Measurements from ENCODE around the gene HTR4. TPM values are rescaled to one million over a fixed set of nuclear protein-coding genes. Genes with fewer than 3 reads are reported as not detected.

HTR4 gene
- total RNA-seq, 4 donors from 2014 or later, result 0.76 TPM; not detected in 3

DNA sequence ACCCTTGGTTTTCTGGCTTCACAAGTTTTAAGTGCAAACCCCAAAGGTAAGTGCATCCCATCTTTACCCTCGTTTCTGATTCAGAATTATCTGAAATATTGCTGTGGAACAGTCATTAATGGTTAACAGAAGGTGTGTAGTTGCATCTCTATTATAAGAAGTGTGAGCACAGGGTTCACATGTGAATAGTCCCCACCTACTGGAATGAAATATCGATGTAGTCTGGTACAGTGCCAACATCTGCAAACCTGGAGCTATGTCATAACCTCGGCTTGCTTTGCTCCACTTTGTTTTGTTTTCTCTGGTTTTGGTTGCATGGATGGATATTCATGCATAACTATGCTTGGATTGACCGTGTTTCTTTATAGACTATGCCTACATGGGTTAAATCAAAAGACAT is 12.6 kb downstream of the HTR4 start:
- DNase-seq, result no peak
- Histone ChIP-seq H3K27ac (no peak overlapping the region), H3K36me3 (no peaks in the 10 kb centered on the region), H3K27me3 (no peaks in the 10 kb centered on the region), H3K9me3 (no peaks in the 10 kb centered on the region), H3K4me1 (no peaks in the 10 kb centered on the region), H3K4me3 (no peak overlapping the region)
- TF ChIP-seq, protein P1, sequence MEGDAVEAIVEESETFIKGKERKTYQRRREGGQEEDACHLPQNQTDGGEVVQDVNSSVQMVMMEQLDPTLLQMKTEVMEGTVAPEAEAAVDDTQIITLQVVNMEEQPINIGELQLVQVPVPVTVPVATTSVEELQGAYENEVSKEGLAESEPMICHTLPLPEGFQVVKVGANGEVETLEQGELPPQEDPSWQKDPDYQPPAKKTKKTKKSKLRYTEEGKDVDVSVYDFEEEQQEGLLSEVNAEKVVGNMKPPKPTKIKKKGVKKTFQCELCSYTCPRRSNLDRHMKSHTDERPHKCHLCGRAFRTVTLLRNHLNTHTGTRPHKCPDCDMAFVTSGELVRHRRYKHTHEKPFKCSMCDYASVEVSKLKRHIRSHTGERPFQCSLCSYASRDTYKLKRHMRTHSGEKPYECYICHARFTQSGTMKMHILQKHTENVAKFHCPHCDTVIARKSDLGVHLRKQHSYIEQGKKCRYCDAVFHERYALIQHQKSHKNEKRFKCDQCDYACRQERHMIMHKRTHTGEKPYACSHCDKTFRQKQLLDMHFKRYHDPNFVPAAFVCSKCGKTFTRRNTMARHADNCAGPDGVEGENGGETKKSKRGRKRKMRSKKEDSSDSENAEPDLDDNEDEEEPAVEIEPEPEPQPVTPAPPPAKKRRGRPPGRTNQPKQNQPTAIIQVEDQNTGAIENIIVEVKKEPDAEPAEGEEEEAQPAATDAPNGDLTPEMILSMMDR (IDR thresholded peaks at IDR 0.05), result no peak
- no peak for TF ChIP-seq POLR2A (IDR thresholded peaks at IDR 0.05)
- 64 to 70% methylated on average over 4 of the region's 4 CpGs for WGBS, 2 donors
- intact Hi-C loops (cut with DNase I), result no loop called here

DNA sequence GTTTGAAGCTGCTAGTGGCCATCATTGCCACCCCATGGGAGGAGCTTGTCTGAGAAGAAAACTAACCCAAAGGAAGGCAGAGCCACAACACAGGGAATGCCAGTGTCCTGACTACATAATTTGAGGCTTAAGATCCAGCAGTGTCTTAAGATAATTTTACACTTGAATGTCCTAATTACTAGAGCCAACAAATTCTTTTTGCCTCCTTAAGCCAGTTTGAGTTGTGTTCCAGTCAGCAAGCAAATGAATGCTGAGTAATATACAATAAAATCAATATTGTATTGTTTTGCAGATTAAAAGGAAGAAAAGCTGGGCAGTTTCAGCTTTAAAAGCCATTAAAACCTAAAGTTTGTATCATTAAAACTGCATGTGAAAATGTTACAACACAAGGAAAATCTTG is 13.9 kb downstream of the HTR4 start:
- H3K27ac ChIP-seq, result no peak overlapping the region
- no peak for DNase-seq
- intact Hi-C loops (cut with DNase I), result no loop called here

DNA sequence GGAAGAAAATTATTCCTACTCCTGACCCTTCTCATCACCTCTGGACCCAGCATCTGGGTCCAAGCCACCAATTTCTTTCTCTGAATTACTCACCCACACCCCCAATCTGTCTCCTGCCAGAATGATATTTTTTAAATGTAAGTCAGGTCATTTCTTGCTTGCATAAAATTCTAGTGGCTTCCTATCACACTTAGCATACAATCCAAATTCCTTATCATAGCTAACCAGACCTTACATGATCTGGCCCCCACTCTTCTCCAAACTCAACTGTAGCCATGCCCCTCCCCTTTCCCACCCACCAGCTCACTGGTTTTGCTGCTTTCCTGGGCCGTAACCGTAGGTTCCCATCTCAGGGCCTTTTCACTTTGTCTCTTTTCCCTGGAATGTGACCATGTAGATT is 15.2 kb downstream of the HTR4 start:
- H3K9me3 ChIP-seq, result no peaks in the 10 kb centered on the region
- H3K4me1 ChIP-seq, result no peaks in the 10 kb centered on the region
- no peaks in the 10 kb centered on the region for H3K36me3 ChIP-seq
- no peak overlapping the region for H3K27ac ChIP-seq
- H3K4me3 ChIP-seq, result no peak overlapping the region
- 74 to 78% methylated on average over 2 of the region's 2 CpGs for WGBS, 2 donors
- DNase-seq, result no peak
- TF ChIP-seq, protein P1 (IDR thresholded peaks at IDR 0.05), result no peak
- no peak for TF ChIP-seq POLR2A (IDR thresholded peaks at IDR 0.05)
- intact Hi-C loops (cut with DNase I), result no loop called here
- H3K27me3 ChIP-seq, result no peaks in the 10 kb centered on the region

More for the DNA sequence above, 13.9 kb downstream of the HTR4 start:
- Histone ChIP-seq H3K27me3 (no peaks in the 10 kb centered on the region), H3K4me3 (no peak overlapping the region), H3K9me3 (no peaks in the 10 kb centered on the region), H3K36me3 (no peaks in the 10 kb centered on the region), H3K4me1 (no peaks in the 10 kb centered on the region)
- TF ChIP-seq, protein P1 (IDR thresholded peaks at IDR 0.05), result no peak
- TF ChIP-seq POLR2A (IDR thresholded peaks at IDR 0.05), result no peak

DNA sequence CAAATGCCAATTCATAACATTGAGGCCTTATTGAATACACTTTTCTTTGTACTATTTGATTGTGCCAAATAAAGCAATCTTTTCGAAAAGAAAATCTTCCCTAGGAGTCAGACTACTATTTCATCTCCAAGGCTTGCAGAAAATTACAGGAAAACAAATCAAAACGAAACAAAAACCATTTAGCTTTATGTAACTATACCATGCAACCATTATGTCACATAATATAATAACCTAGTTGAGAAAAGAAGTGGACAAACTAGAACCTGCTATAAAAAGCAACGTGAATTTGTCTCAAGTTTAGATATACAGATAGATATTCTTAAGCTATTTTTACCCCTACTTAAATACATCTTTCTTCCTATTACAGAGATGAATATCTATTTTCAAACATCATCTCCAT is 18.0 kb downstream of the HTR4 start:
- no peak for DNase-seq
- H3K9me3 ChIP-seq, result no peaks in the 10 kb centered on the region
- WGBS, 2 donors, result 49 to 57% methylated on average over 3 of the region's 3 CpGs
- H3K4me3 ChIP-seq, result no peak overlapping the region
- no peak overlapping the region for H3K27ac ChIP-seq
- no peaks in the 10 kb centered on the region for H3K4me1 ChIP-seq
- no peaks in the 10 kb centered on the region for H3K36me3 ChIP-seq
- H3K27me3 ChIP-seq, result peaks cover 0 to 6% (median under 1%) of the 10 kb centered on the region in 4 donors
- no peak for TF ChIP-seq POLR2A (IDR thresholded peaks at IDR 0.05)
- TF ChIP-seq, protein P1 (IDR thresholded peaks at IDR 0.05), result no peak
- intact Hi-C loops (cut with DNase I), result no loop called here

DNA sequence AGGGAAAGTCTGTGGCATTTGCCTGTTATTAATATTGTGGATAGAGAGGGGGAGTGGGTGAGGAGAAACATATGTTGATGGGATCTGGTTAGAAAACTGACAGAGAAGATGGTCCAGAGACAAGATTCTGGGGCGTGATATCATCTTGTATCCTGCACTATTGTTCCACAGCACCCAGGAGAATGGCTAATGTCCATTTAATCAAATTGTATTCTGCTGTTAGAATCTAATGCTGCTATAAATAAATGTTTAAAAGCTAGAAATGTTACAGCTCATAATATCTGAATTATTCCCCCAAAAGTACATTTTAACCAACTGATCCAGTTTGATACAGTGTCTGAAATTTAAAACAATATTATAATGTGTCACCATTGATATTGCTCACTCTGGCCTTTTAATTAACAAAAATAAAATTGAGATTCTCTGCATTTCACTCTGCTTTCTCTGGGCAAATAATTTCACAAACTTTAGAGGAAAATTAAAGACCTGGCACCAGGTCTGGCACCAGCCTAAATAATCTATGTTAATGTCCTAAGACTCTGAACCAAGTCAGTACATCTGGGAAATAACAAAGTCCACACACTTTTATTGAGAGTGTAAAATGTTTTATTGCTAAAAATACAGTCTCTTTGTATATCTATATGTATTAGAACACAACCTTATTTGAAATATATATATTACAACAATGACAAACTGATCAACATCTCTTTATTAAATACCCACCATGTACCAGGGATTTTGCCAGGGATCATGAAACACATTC is 18.8 kb downstream of the HTR4 start:
- 40 to 61% methylated on average over 1 of the region's 1 CpG for whole genome bisulfite sequencing, 2 donors
- Histone ChIP-seq H3K27me3 (peaks cover 0 to 6% (median 2%) of the 10 kb centered on the region in 4 donors), H3K9me3 (no peaks in the 10 kb centered on the region), H3K4me1 (no peaks in the 10 kb centered on the region), H3K36me3 (no peaks in the 10 kb centered on the region), H3K27ac (no peak overlapping the region), H3K4me3 (no peak overlapping the region)
- no peak for TF ChIP-seq POLR2A (IDR thresholded peaks at IDR 0.05)
- TF ChIP-seq, protein P1 (IDR thresholded peaks at IDR 0.05), result no peak
- intact Hi-C loops (cut with DNase I), result no loop called here
- DNase-seq, result no peak

All from esophagus squamous epithelium (tissue), 5 donors.